ENCODE measurements around the gene SCD5.

The SCD5 gene

DNA sequence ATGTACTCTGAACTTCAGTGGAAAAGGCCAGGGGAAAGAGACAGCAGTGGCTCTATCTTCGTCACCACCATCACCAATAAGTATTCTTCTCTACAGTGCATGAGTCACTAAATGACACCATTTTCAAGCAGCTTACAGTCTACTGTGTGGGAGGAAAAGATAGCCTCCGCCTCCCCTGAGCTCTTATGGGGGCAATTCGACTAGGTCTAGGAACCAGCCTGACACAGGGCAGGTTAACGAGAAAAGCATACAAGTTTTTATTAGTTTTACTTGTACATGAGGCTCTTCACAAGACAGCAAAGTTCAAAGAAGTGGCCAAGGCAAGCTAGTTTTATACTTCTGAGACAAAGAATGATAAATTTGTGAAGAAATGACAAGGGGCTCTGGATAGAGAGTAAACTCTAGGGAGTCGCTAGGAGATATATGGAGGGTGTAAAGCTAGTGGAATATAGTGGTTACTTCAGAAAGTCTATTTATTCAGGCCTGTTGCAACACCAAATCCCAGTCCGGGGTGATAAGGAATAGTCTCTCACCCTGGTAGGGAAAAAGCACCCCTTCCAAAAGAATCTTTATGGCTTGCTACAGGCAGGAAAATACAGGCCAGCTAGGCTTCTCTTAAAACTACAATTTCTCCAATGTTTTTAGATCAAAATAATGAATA, 49.7 kb downstream of the SCD5 start:
- no peak for TF ChIP-seq CTCF (conservative IDR thresholded peaks at IDR 0.05)
- H3K27ac ChIP-seq = no peak overlapping the region

GRCh38 chr4:82747686-82748575, 50.7 kb downstream of the SCD5 start:
- TF ChIP-seq CTCF (conservative IDR thresholded peaks at IDR 0.05) = no peak
- H3K27ac ChIP-seq = no peak overlapping the region

- no peak for TF ChIP-seq CTCF (conservative IDR thresholded peaks at IDR 0.05)
- H3K27ac ChIP-seq = no peak overlapping the region
Observed at GRCh38 chr4:82746705-82747574, 51.7 kb downstream of the SCD5 start.

DNA sequence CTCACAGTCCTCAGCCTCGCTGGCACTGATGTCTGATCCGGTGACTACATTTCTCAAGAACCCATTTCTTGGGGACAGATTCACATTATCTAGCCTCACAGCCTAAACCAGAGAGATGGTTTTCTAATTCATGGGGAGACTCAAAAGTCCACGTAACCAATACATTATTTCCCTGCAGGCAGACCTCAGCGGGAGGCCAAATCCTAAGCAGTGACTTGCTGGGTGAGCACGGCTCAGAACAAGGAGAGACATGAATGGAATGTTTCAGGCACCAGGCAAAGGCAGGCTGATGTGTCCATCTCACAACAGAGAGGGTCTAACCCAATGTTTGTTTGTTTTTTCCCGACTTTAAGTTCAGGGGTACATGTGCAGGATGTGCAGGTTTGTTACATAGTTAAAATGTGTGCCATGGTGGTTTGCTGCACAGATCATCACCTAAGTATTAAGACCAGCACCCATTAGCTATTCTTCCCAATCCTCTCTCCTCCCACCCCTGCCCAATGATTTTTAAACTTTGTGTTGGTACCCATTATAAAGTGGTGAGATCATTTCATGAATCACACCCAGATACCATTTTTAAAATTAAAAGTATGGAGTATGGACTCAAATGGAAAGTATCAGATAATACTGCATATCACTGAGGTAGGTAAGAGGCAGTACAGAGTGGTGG, 53.3 kb downstream of the SCD5 start:
- TF ChIP-seq CTCF (conservative IDR thresholded peaks at IDR 0.05) = no peak

DNA sequence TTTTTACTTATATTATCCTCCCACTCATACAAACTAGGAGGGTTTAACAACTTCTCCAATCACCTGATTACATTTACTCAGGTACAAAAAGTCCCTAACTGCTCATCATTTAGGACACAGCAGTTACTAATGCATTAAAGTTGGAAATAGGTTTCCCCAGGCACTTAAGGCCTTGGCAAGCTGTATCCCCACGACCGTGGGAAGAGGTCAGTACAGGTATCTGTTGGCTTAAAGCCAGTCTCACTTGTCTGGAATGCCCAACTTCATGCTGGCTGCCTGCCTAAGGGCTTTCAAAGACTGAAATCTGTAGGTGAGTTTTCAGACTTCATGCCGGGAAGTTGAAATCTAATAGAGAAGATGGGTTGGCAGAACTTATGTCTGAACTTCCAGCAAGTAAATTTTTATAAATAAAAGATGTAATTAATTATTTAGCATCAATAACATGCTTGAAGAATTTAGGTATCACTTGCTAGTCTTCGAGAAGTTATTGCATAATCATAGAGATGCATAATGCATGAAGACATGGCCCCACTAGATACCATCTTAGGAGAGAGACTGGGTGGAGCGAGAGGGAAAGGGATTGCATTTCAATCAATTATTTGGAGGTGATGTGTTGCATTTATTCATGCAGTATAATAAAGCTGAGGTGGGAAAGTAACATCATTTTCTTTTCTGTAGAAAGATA, 54.2 kb downstream of the SCD5 start:
- TF ChIP-seq CTCF (conservative IDR thresholded peaks at IDR 0.05) = no peak
- H3K27ac ChIP-seq = no peak overlapping the region

More for the DNA sequence above, 53.3 kb downstream of the SCD5 start:
- H3K27ac ChIP-seq = no peak overlapping the region

DNA sequence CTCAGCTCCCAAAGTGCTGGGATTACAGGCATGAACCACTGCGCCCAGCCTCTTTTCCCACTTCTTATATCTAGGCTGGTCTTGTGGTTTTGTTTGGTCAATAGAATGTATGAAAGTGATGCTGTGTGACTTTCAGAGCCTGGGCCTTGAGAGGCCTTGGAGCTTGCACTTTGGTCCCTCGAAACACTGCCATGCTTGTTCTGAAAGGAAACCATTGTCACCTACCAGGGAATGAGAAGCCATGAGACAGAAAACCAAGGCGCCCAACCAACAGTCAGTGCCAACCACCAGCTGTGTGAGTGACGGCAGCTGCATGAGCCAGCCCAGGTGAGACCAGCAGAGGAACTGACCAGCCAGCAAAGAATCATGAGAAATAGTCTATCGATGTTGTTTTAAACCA, 57.4 kb downstream of the SCD5 start:
- H3K27ac ChIP-seq = no peak overlapping the region
- no peak for TF ChIP-seq CTCF (conservative IDR thresholded peaks at IDR 0.05)

Data from VCaP (cell line).